GM12878 (cell line): ENCODE measurements around the gene CCDC169. TPM values are rescaled to one million over a fixed set of nuclear protein-coding genes. Genes with fewer than 3 reads are reported as not detected.

Experiments used
- ATAC-seq: fragments of 200-7000 bp; cut with Tn5 transposase; 3 replicates; pipeline ENCODE4 v1.9.1; 2020; ENCODE audit warnings: mild to moderate bottlenecking, moderate library complexity
- BruUV-seq: library from RNA; stranded (reverse); fragments of 400-500 nt; replicated peaks from 2 replicates; lab custom pipeline; 2021; lab: Mats Ljungman, UMichigan
- CTCF ChIA-PET: fragments of 300-600 bp; sonication (Branson Sonifier 250); formaldehyde crosslinking; extraction: SDS; loops from one replicate; lab custom pipeline; 2021; ENCODE audit warnings: inconsistent platforms; lab: Yijun Ruan, JAX
- POLR2A ChIA-PET: fragments of 350-600 bp; formaldehyde crosslinking; extraction: SDS; loops from one replicate; lab custom pipeline; 2021; ENCODE audit warnings: inconsistent platforms; lab: Charles Lee
- RAD21 ChIA-PET: fragments of 300-600 bp; sonication (Branson Sonifier 250); formaldehyde crosslinking; loops from one replicate; lab custom pipeline; 2023; ENCODE audit warnings: antibody characterized with exemption; ENCODE audit not compliant: unreplicated experiment; lab: Charles Lee
- SMC1A ChIA-PET: fragments of 300-600 bp; sonication (Branson Sonifier 250); formaldehyde crosslinking; loops from one replicate; lab custom pipeline; 2023; ENCODE audit not compliant: unreplicated experiment, uncharacterized antibody; lab: Charles Lee
- DNase-seq: peaks from one replicate; pipeline ENCODE4 v3.0.0-alpha.2; 2011; ENCODE audit warnings: low read depth, low spot score
- FAIRE-seq: peaks from 3 replicates; lab custom pipeline; 2011; peaks lifted over from hg19 to GRCh38; lab: Jason Lieb, UNC
- H2AFZ ChIP-seq: 2 replicates; pipeline ENCODE4 v1.6.0; 2011; ENCODE audit warnings: low read depth, low read length, control low read depth; ENCODE audit not compliant: control insufficient read depth
- H3K27ac ChIP-seq: 2 replicates; pipeline ENCODE4 v1.5.1; 2011; ENCODE audit warnings: control low read depth; ENCODE audit not compliant: control insufficient read depth, insufficient read depth
- H3K27me3 ChIP-seq, 2 experiments: replicated peaks in 1 of 2; 2 replicates each; pipeline versions ENCODE4 v1.6.0 to v1.6.1; 2011; ENCODE audit warnings: low read length in 1 of 2; ENCODE audit not compliant: control insufficient read depth in 2 of 2, insufficient read depth in 2 of 2
- H3K36me3 ChIP-seq, 2 experiments: 2 replicates each; pipeline ENCODE4 v1.5.1; 2011; ENCODE audit warnings: low read length in 1 of 2; ENCODE audit not compliant: control insufficient read depth in 2 of 2, insufficient read depth in 2 of 2
- H3K4me1 ChIP-seq: 2 replicates; pipeline ENCODE4 v1.6.1; 2011; ENCODE audit warnings: mild to moderate bottlenecking, low read length, moderate library complexity, mixed read lengths; ENCODE audit not compliant: control insufficient read depth, insufficient read depth
- H3K4me2 ChIP-seq: 2 replicates; pipeline ENCODE4 v1.6.0; 2011; ENCODE audit warnings: control low read depth; ENCODE audit not compliant: control insufficient read depth, insufficient read depth
- H3K4me3 ChIP-seq: fragments of 200-600 bp; sonication (generic); 2 replicates; pipeline ENCODE4 v1.5.1; 2016
- H3K79me2 ChIP-seq: 2 replicates; pipeline ENCODE4 v1.6.0; 2011; ENCODE audit warnings: low read length; ENCODE audit not compliant: control insufficient read depth, insufficient read depth
- H3K9ac ChIP-seq: 2 replicates; pipeline ENCODE4 v1.8.0; 2011; ENCODE audit warnings: low read length, control low read depth, mixed read lengths; ENCODE audit not compliant: control insufficient read depth, insufficient read depth
- H3K9me3 ChIP-seq: replicated peaks from 3 replicates; pipeline ENCODE4 v1.5.1; 2011; ENCODE audit warnings: mild to moderate bottlenecking, low read length; ENCODE audit not compliant: control insufficient read depth, insufficient read depth
- H4K20me1 ChIP-seq: 2 replicates; pipeline ENCODE4 v1.6.0; 2011; ENCODE audit not compliant: control insufficient read depth, insufficient read depth
- BHLHE40 ChIP-seq, 2 experiments: fragments of 450-650 bp in 1 of 2; IDR thresholded peaks; 2 replicates each; pipeline ENCODE4 v1.6.1; 2011 to 2017; ENCODE audit warnings: low read depth in 2 of 2, borderline replicate concordance in 1 of 2, improper control_type of control experiment in 1 of 2, low read length in 1 of 2, mild to moderate bottlenecking in 1 of 2
- PRDM15 ChIP-seq: fragments of 450-650 bp; formaldehyde crosslinking; IDR thresholded peaks from 2 replicates; pipeline ENCODE4 v1.4.0; 2020; ENCODE audit warnings: mild to moderate bottlenecking, moderate library complexity
- WGBS: methylation state at CpG from one replicate; pipeline ENCODE4 v1.1.6; 2016; ENCODE audit warnings: low lambda C conversion rate; ENCODE audit not compliant: insufficient replicate concordance, insufficient coverage; ENCODE audit errors: missing lambda C conversion rate; 5-methylcytosine and 5-hydroxymethylcytosine counted together
- in situ Hi-C: fragments of 300-500 bp; cut with MboI; formaldehyde crosslinking; loops from 9 replicates; pipeline ENCODE4 v1.14.3; 2018; ENCODE audit warnings: mixed read lengths
- intact Hi-C: fragments of 100-400 bp; cut with micrococcal nuclease; formaldehyde crosslinking; loops from one replicate; pipeline ENCODE4 v1.14.2; 2022; ENCODE audit not compliant: unreplicated experiment
- polyA plus RNA-seq, 11 experiments: library from polyadenylated mRNA; depleted of rRNA in 4 of 11; unstranded in 6 of 11; stranded (reverse) in 5 of 11; fragments of >200 nt; fragmentation: Nextera tagmentation in 4 of 11; fragmentation: Illumina TruSeq in 1 of 11; extraction: Ambion mirVana in 4 of 11; extraction: Trizol in 1 of 11; gene quantifications; 1 replicate in 1 of 11; 2 replicates in 10 of 11; pipeline versions ENCODE4 v1.2.1 to v1.2.3, GENCODE V29; 2011 to 2016; ENCODE audit warnings: inconsistent platforms in 2 of 11, missing spikeins in 2 of 11, low read depth in 1 of 11
- total RNA-seq, 4 experiments: library from RNA; depleted of rRNA in 3 of 4; stranded (reverse); fragments of >200 nt in 3 of 4; fragmentation: Illumina TruSeq in 1 of 4; extraction: Trizol in 1 of 4; gene quantifications; 2 replicates each; pipeline versions ENCODE4 v1.2.1 to v1.2.3, GENCODE V29; 2013 to 2021

The CCDC169 gene
- total and polyA plus RNA-seq, 10 of the 15 experiments (the other 5 are each of a cell fraction or from before 2014, with no cell fraction given) = 0.13 to 1.4 (median 0.24) TPM; not detected in 4

GRCh38 chr13:36214163-36214921 lies 83.3 kb downstream of the CCDC169 start, which contains the start of gene SOHLH2:
Gene SOHLH2 (minus strand): TSS chr13:36214556. CDS start chr13:36214526, 30 bp downstream.
- in situ Hi-C loops = no loop called here
- H4K20me1 ChIP-seq = no peaks in the 10 kb centered on the region
- ATAC-seq (no peak), FAIRE-seq (no peak), DNase-seq (no peak)
- no peak within 1 kb of the TSS for H2AFZ ChIP-seq
- H3K4me3 ChIP-seq = no peak within 1 kb of the TSS
- H3K4me2 ChIP-seq = no peak within 1 kb of the TSS
- intact Hi-C loops = no loop called here
- no peaks in the 10 kb centered on the region for H3K36me3 ChIP-seq
- no peaks in the 10 kb centered on the region for H3K79me2 ChIP-seq
- no peaks in the 10 kb centered on the region; the same call in 2 of the 3 replicates for H3K9me3 ChIP-seq
- POLR2A ChIA-PET = interaction anchor here (0.6 kb wide), 1 partner anchor 1428 kb away, joined by 4 read pairs; no protein-coding TSS in a partner anchor
- H3K27ac ChIP-seq = no peak within 1 kb of the TSS
- CTCF ChIA-PET = interaction anchor here (1.4 kb wide), 1 partner anchor 14 kb away, joined by 3 read pairs; no protein-coding TSS in a partner anchor
- no TSS peak for BruUV-seq
- TF ChIP-seq PRDM15 (CRISPR knock-in tag) = no peak
- 0 out of 4 replicates have a peak, but pooled peaks of 1 of the 2 experiments have one; percentile 9 for TF ChIP-seq BHLHE40 (IDR thresholded peaks at IDR 0.05; ENCODE audit: borderline replicate concordance in 1 of 2, low read depth in 2 of 2, low read length in 1 of 2)
- no peaks in the 10 kb centered on the region; a peak in 1 of 4 replicates for H3K27me3 ChIP-seq
- RAD21 ChIA-PET = no interaction called here
- WGBS = 62% methylated on average over 37 of the region's 53 CpGs
- no peaks in the 10 kb centered on the region for H3K4me1 ChIP-seq
- SMC1A ChIA-PET = no interaction called here
- H3K9ac ChIP-seq = no peak within 1 kb of the TSS
